ENCODE data around the gene DAB2IP. TPM values are rescaled to one million over a fixed set of nuclear protein-coding genes. Genes with fewer than 3 reads are reported as not detected.

Gene DAB2IP
- total RNA-seq, 1 experiment from 2014 or later: 15.2 TPM

DNA sequence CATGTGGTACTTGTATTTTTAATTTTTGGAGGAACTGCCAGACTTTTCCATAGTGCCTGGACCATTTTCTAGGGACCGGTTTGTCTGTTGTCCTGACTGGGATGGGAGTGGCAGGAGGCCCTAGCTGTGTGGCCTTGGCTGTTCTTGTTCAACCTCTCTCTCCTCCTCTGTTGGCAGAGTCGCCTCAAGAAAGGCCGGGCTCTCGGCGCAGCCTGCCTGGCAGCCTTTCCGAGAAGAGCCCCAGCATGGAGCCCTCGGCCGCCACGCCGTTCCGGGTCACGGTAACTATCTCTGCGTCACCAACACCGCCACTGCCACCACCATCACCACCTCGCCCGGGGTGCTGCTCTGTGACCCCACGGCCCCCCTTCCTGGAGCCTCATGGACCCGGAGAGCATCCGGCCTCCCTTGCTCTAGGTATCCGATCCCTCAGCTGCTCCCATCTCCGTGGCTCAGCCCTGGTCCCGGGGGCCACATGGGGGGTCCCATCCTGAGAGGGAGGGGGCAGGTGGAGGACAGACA lies 27.1 kb downstream of the DAB2IP start:
- Histone ChIP-seq H3K4me1 (ENCODE audit: insufficient read depth, low read length) (peaks cover 9% of the 10 kb centered on the region; the same call in 1 of the 2 replicates), H3K9me2 (replicated peaks; ENCODE audit: low read length) (no peaks in the 10 kb centered on the region), H3K79me2 (ENCODE audit: low read length) (no peaks in the 10 kb centered on the region), H3K27ac (ENCODE audit: low read length) (no peak overlapping the region), H3K4me3 (ENCODE audit: low read length) (no peak overlapping the region), H4K20me1 (ENCODE audit: low read length) (no peaks in the 10 kb centered on the region), H3F3A (ENCODE audit: low read length, unreplicated experiment) (no peaks in the 10 kb centered on the region), H3K9ac (ENCODE audit: low read length) (no peak overlapping the region), H3K9me3 (ENCODE audit: low read length) (no peaks in the 10 kb centered on the region), H3K36me3 (ENCODE audit: low read depth, low read length) (no peaks in the 10 kb centered on the region), H2AFZ (ENCODE audit: low read length) (no peak overlapping the region), H3K27me3 (ENCODE audit: low read length) (no peaks in the 10 kb centered on the region), H3K4me2 (ENCODE audit: low read length) (no peak overlapping the region)
- no peak for DNase-seq
- TF ChIP-seq EZH2 (IDR thresholded peaks at IDR 0.05; ENCODE audit: low read length, unreplicated experiment): no peak
- no peak for TF ChIP-seq CTCF (conservative IDR thresholded peaks at IDR 0.05; ENCODE audit: low read depth, low read length)
- no peak for TF ChIP-seq EZH2phosphoT487 (IDR thresholded peaks at IDR 0.05; ENCODE audit: borderline replicate concordance, low read length)
- ChIA-PET CTCF (no interaction called here), POLR2A (ENCODE audit: unreplicated experiment) (no interaction called here)
- intact Hi-C loops (cut with micrococcal nuclease): no loop called here
- no TSS peak for BruUV-seq (replicated peaks)
- no peak for ATAC-seq

GRCh38 chr9:121679901-121680635 lies 28.6 kb downstream of the DAB2IP start:
- DNase-seq: no peak
- no peak overlapping the region for H3K27ac ChIP-seq (ENCODE audit: low read length)
- H3K9me3 ChIP-seq (ENCODE audit: low read length): no peaks in the 10 kb centered on the region
- no peak for ATAC-seq
- no peak for TF ChIP-seq CTCF (conservative IDR thresholded peaks at IDR 0.05; ENCODE audit: low read depth, low read length)
- no peak for TF ChIP-seq EZH2 (IDR thresholded peaks at IDR 0.05; ENCODE audit: low read length, unreplicated experiment)
- TF ChIP-seq EZH2phosphoT487 (IDR thresholded peaks at IDR 0.05; ENCODE audit: borderline replicate concordance, low read length): no peak
- H2AFZ ChIP-seq (ENCODE audit: low read length): no peak overlapping the region
- ChIA-PET CTCF (no interaction called here), POLR2A (ENCODE audit: unreplicated experiment) (no interaction called here)
- no peaks in the 10 kb centered on the region for H3K27me3 ChIP-seq (ENCODE audit: low read length)
- H3K79me2 ChIP-seq (ENCODE audit: low read length): no peaks in the 10 kb centered on the region
- H4K20me1 ChIP-seq (ENCODE audit: low read length): no peaks in the 10 kb centered on the region
- H3F3A ChIP-seq (ENCODE audit: low read length, unreplicated experiment): no peaks in the 10 kb centered on the region
- no peaks in the 10 kb centered on the region for H3K36me3 ChIP-seq (ENCODE audit: low read depth, low read length)
- H3K9me2 ChIP-seq (replicated peaks; ENCODE audit: low read length): no peaks in the 10 kb centered on the region
- no peak overlapping the region for H3K4me2 ChIP-seq (ENCODE audit: low read length)
- no peak overlapping the region for H3K4me3 ChIP-seq (ENCODE audit: low read length)
- H3K9ac ChIP-seq (ENCODE audit: low read length): no peak overlapping the region
- intact Hi-C loops (cut with micrococcal nuclease): no loop called here
- H3K4me1 ChIP-seq (ENCODE audit: insufficient read depth, low read length): peaks cover 6% of the 10 kb centered on the region; the same call in 1 of the 2 replicates
- no TSS peak for BruUV-seq (replicated peaks)

GRCh38 chr9:121681404-121681803 lies 30.0 kb downstream of the DAB2IP start:
- DNase-seq (no peak), ATAC-seq (no peak)
- no peak for TF ChIP-seq EZH2phosphoT487 (IDR thresholded peaks at IDR 0.05; ENCODE audit: borderline replicate concordance, low read length)
- TF ChIP-seq CTCF (conservative IDR thresholded peaks at IDR 0.05; ENCODE audit: low read depth, low read length): no peak
- TF ChIP-seq EZH2 (IDR thresholded peaks at IDR 0.05; ENCODE audit: low read length, unreplicated experiment): no peak
- Histone ChIP-seq H3K4me1 (ENCODE audit: insufficient read depth, low read length) (peaks cover 4% of the 10 kb centered on the region; the same call in 1 of the 2 replicates), H3K9me2 (replicated peaks; ENCODE audit: low read length) (no peaks in the 10 kb centered on the region), H4K20me1 (ENCODE audit: low read length) (no peaks in the 10 kb centered on the region), H3K27me3 (ENCODE audit: low read length) (no peaks in the 10 kb centered on the region), H3K9ac (ENCODE audit: low read length) (no peak overlapping the region), H3K27ac (ENCODE audit: low read length) (no peak overlapping the region), H3K36me3 (ENCODE audit: low read depth, low read length) (no peaks in the 10 kb centered on the region), H3K4me3 (ENCODE audit: low read length) (no peak overlapping the region), H3F3A (ENCODE audit: low read length, unreplicated experiment) (no peaks in the 10 kb centered on the region), H2AFZ (ENCODE audit: low read length) (no peak overlapping the region), H3K4me2 (ENCODE audit: low read length) (no peak overlapping the region), H3K9me3 (ENCODE audit: low read length) (no peaks in the 10 kb centered on the region), H3K79me2 (ENCODE audit: low read length) (no peaks in the 10 kb centered on the region)
- POLR2A ChIA-PET (ENCODE audit: unreplicated experiment): no interaction called here
- no TSS peak for BruUV-seq (replicated peaks)
- intact Hi-C loops (cut with micrococcal nuclease): no loop called here
- CTCF ChIA-PET: no interaction called here

Measured in PC-3 (cell line).